H9 (cell line): ENCODE results near the gene FHIT. TPM values are rescaled to one million over a fixed set of nuclear protein-coding genes. Genes with fewer than 3 reads are reported as not detected.

ENCODE experiments used
- DNase-seq: peaks from one replicate; pipeline ENCODE4 v3.0.0-alpha.2; 2017
- H2AFZ ChIP-seq: one replicate; pipeline ENCODE4 v1.6.1; 2013; ENCODE audit warnings: mild to moderate bottlenecking, low read length, control low read depth, moderate library complexity
- H2AK5ac ChIP-seq: 2 replicates; pipeline ENCODE4 v1.6.1; 2013; ENCODE audit warnings: low read length, control low read depth, mixed read lengths; ENCODE audit not compliant: insufficient read length
- H2BK120ac ChIP-seq: one replicate; pipeline ENCODE4 v1.6.1; 2013; ENCODE audit warnings: low read depth, mild to moderate bottlenecking, low read length, control low read depth, inconsistent platforms; ENCODE audit not compliant: poor library complexity, severe bottlenecking
- H2BK12ac ChIP-seq: 2 replicates; pipeline ENCODE4 v1.6.1; 2013; ENCODE audit warnings: low read length, control low read depth, mixed read lengths, low read depth; ENCODE audit not compliant: insufficient read length
- H2BK15ac ChIP-seq: 2 replicates; pipeline ENCODE4 v1.6.1; 2013; ENCODE audit warnings: low read depth, low read length, control low read depth
- H2BK20ac ChIP-seq: one replicate; pipeline ENCODE4 v1.6.1; 2013; ENCODE audit warnings: low read depth, mild to moderate bottlenecking, low read length, control low read depth, inconsistent platforms; ENCODE audit not compliant: poor library complexity, severe bottlenecking
- H2BK5ac ChIP-seq: 2 replicates; pipeline ENCODE4 v1.6.1; 2013; ENCODE audit warnings: low read length, control low read depth, mixed read lengths; ENCODE audit not compliant: insufficient read length
- H3K14ac ChIP-seq: 2 replicates; pipeline ENCODE4 v1.6.1; 2013; ENCODE audit warnings: low read length, control low read depth; ENCODE audit not compliant: insufficient read depth
- H3K18ac ChIP-seq: 2 replicates; pipeline ENCODE4 v1.6.1; 2013; ENCODE audit warnings: low read depth, mild to moderate bottlenecking, mixed read lengths, low read length, control low read depth; ENCODE audit not compliant: insufficient read length
- H3K23ac ChIP-seq: 2 replicates; pipeline ENCODE4 v1.6.1; 2013; ENCODE audit warnings: low read length, control low read depth, mixed read lengths, low read depth; ENCODE audit not compliant: insufficient read length
- H3K23me2 ChIP-seq: 2 replicates; pipeline ENCODE4 v1.6.1; 2013; ENCODE audit warnings: low read depth, mild to moderate bottlenecking, mixed read lengths, low read length, control low read depth; ENCODE audit not compliant: insufficient read length, poor library complexity, severe bottlenecking
- H3K27ac ChIP-seq: 2 replicates; pipeline ENCODE4 v1.5.1; 2013; ENCODE audit warnings: low read length, control low read depth, mixed read lengths, low read depth; ENCODE audit not compliant: insufficient read length
- H3K27me3 ChIP-seq: 2 replicates; pipeline ENCODE4 v1.6.1; 2013; ENCODE audit warnings: low read length, control low read depth, inconsistent platforms; ENCODE audit not compliant: insufficient read depth
- H3K4ac ChIP-seq: 2 replicates; pipeline ENCODE4 v1.6.1; 2013; ENCODE audit warnings: low read depth, mild to moderate bottlenecking, control low read depth, inconsistent platforms, low read length, moderate library complexity
- H3K4me1 ChIP-seq: 2 replicates; pipeline ENCODE4 v1.6.1; 2013; ENCODE audit warnings: low read length, control low read depth, inconsistent platforms; ENCODE audit not compliant: insufficient read depth
- H3K4me2 ChIP-seq: 2 replicates; pipeline ENCODE4 v1.6.1; 2013; ENCODE audit warnings: low read length, control low read depth, mixed read lengths; ENCODE audit not compliant: insufficient read length, insufficient read depth
- H3K56ac ChIP-seq: 2 replicates; pipeline ENCODE4 v1.6.1; 2013; ENCODE audit warnings: low read depth, mild to moderate bottlenecking, mixed read lengths, low read length, control low read depth; ENCODE audit not compliant: insufficient read length
- H3K79me1 ChIP-seq: 2 replicates; pipeline ENCODE4 v1.6.1; 2013; ENCODE audit warnings: low read depth, mild to moderate bottlenecking, moderate library complexity, low read length, control low read depth, inconsistent platforms; ENCODE audit not compliant: insufficient read depth, poor library complexity, severe bottlenecking
- H3K79me2 ChIP-seq: 2 replicates; pipeline ENCODE4 v1.6.1; 2013; ENCODE audit warnings: low read length, control low read depth, inconsistent platforms; ENCODE audit not compliant: insufficient read depth
- H3K9ac ChIP-seq: 2 replicates; pipeline ENCODE4 v1.6.1; 2013; ENCODE audit warnings: low read length, control low read depth, mixed read lengths; ENCODE audit not compliant: insufficient read length; ENCODE audit errors: extremely low read depth
- H3K9me3 ChIP-seq: one replicate; pipeline ENCODE4 v1.6.1; 2013; ENCODE audit warnings: low read depth, low read length, inconsistent platforms; ENCODE audit not compliant: control insufficient read depth
- H3T11ph ChIP-seq: one replicate; pipeline ENCODE4 v1.6.1; 2013; ENCODE audit warnings: mild to moderate bottlenecking, low read length, control low read depth, inconsistent platforms
- H4K20me1 ChIP-seq: one replicate; pipeline ENCODE4 v1.6.1; 2013; ENCODE audit not compliant: control insufficient read depth, insufficient read length, insufficient read depth
- H4K5ac ChIP-seq: 2 replicates; pipeline ENCODE4 v1.6.1; 2013; ENCODE audit warnings: low read depth, mild to moderate bottlenecking, mixed read lengths, low read length, control low read depth; ENCODE audit not compliant: insufficient read length
- H4K8ac ChIP-seq: replicated peaks from 2 replicates; pipeline ENCODE4 v1.6.1; 2013; ENCODE audit warnings: low read length, control low read depth, mixed read lengths, low read depth; ENCODE audit not compliant: insufficient read length
- H4K91ac ChIP-seq: 2 replicates; pipeline ENCODE4 v1.6.1; 2013; ENCODE audit warnings: low read depth, mild to moderate bottlenecking, moderate library complexity, mixed read lengths, low read length, control low read depth; ENCODE audit not compliant: insufficient read length
- H3K27ac Mint-ChIP-seq, 3 experiments: 2 replicates in 2 of 3; 3 replicates in 1 of 3; pipeline ENCODE4 v1.8.0; 2020 to 2021; ENCODE audit warnings: mixed read lengths in 3 of 3, mild to moderate bottlenecking in 1 of 3, moderate library complexity in 1 of 3
- H3K27me3 Mint-ChIP-seq: 2 replicates; pipeline ENCODE4 v1.8.0; 2021; ENCODE audit warnings: low read depth, mild to moderate bottlenecking, moderate library complexity, mixed read lengths
- H3K36me3 Mint-ChIP-seq, 3 experiments: 2 replicates in 2 of 3; 3 replicates in 1 of 3; pipeline ENCODE4 v1.8.0; 2020 to 2021; ENCODE audit warnings: low read depth in 3 of 3, mixed read lengths in 3 of 3; ENCODE audit not compliant: insufficient read depth in 1 of 3
- H3K4me1 Mint-ChIP-seq, 2 experiments: 2 replicates each; pipeline ENCODE4 v1.8.0; 2020; ENCODE audit warnings: mixed read lengths in 2 of 2
- H3K4me3 Mint-ChIP-seq, 2 experiments: 2 replicates in 1 of 2; 3 replicates in 1 of 2; pipeline ENCODE4 v1.8.0; 2020 to 2021; ENCODE audit warnings: mild to moderate bottlenecking in 2 of 2, mixed read lengths in 2 of 2, moderate library complexity in 1 of 2
- H3K9me3 Mint-ChIP-seq, 2 experiments: 2 replicates in 1 of 2; 3 replicates in 1 of 2; pipeline ENCODE4 v1.8.0; 2020; ENCODE audit warnings: mild to moderate bottlenecking in 2 of 2, mixed read lengths in 2 of 2, moderate library complexity in 1 of 2
- total RNA-seq: library from RNA; stranded (reverse); gene quantifications from 2 replicates; pipeline ENCODE4 v1.2.1, GENCODE V29; 2021
- TF ChIP-seq, protein P1 (sequence below): fragments of 200-600 bp; sonication (generic); conservative IDR thresholded peaks from 3 replicates; pipeline ENCODE4 v1.8.0; 2021; ENCODE audit warnings: antibody characterized with exemption, mild to moderate bottlenecking

FHIT gene
- total RNA-seq, 1 experiment from 2014 or later, result 3.0 TPM

DNA sequence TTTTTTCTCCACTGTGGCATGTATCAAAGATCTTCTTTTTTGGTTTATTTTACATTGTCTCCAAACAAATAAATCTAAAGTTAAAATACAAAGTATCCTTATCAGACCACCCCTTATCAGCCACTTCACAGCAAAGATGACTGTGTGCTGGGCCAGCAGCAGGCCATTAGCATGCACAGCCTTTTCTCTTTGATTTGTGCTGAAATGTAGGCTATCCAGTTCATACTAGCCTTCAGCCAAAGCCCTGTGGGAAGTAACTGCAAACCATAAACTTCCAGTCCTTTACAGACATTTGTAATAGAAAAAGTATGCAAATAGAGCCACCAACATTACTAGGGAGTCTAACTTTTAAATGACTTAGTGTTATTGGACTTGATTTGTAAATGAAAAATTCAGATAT lies 816.3 kb downstream of the FHIT start:
- H2AFZ ChIP-seq, result no peak overlapping the region
- no peak for DNase-seq
- H3K27ac Mint-ChIP-seq, result no peak overlapping the region
- no peak overlapping the region for H2BK20ac ChIP-seq
- no peaks in the 10 kb centered on the region for H3K79me2 ChIP-seq
- no peak overlapping the region for H3K4me3 Mint-ChIP-seq
- no peak overlapping the region for H3K4ac ChIP-seq
- no peak overlapping the region for H3K9ac ChIP-seq
- no peaks in the 10 kb centered on the region for H4K20me1 ChIP-seq
- no peaks in the 10 kb centered on the region for H3K4me1 ChIP-seq
- peaks cover 13% of the 10 kb centered on the region in 2 experiments for H3K4me1 Mint-ChIP-seq
- no peaks in the 10 kb centered on the region for H3K27me3 Mint-ChIP-seq
- no peak overlapping the region for H3T11ph ChIP-seq
- no peaks in the 10 kb centered on the region for H3K36me3 Mint-ChIP-seq
- H3K56ac ChIP-seq, result no peak overlapping the region
- no peak overlapping the region for H4K5ac ChIP-seq
- no peak overlapping the region for H3K18ac ChIP-seq
- H3K9me3 Mint-ChIP-seq, result no peaks in the 10 kb centered on the region
- H3K27me3 ChIP-seq, result no peaks in the 10 kb centered on the region
- no peak overlapping the region for H4K8ac ChIP-seq
- H2AK5ac ChIP-seq, result no peak overlapping the region
- H2BK15ac ChIP-seq, result no peak overlapping the region
- no peaks in the 10 kb centered on the region for H3K9me3 ChIP-seq
- H3K79me1 ChIP-seq, result no peaks in the 10 kb centered on the region
- TF ChIP-seq, protein P1, sequence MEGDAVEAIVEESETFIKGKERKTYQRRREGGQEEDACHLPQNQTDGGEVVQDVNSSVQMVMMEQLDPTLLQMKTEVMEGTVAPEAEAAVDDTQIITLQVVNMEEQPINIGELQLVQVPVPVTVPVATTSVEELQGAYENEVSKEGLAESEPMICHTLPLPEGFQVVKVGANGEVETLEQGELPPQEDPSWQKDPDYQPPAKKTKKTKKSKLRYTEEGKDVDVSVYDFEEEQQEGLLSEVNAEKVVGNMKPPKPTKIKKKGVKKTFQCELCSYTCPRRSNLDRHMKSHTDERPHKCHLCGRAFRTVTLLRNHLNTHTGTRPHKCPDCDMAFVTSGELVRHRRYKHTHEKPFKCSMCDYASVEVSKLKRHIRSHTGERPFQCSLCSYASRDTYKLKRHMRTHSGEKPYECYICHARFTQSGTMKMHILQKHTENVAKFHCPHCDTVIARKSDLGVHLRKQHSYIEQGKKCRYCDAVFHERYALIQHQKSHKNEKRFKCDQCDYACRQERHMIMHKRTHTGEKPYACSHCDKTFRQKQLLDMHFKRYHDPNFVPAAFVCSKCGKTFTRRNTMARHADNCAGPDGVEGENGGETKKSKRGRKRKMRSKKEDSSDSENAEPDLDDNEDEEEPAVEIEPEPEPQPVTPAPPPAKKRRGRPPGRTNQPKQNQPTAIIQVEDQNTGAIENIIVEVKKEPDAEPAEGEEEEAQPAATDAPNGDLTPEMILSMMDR, result no peak
- no peak overlapping the region for H3K27ac ChIP-seq
- H2BK12ac ChIP-seq, result no peak overlapping the region
- no peaks in the 10 kb centered on the region for H3K23me2 ChIP-seq
- H2BK5ac ChIP-seq, result no peak overlapping the region
- H3K23ac ChIP-seq, result no peak overlapping the region
- H2BK120ac ChIP-seq, result no peak overlapping the region
- no peak overlapping the region for H3K4me2 ChIP-seq
- no peak overlapping the region for H3K14ac ChIP-seq
- H4K91ac ChIP-seq, result no peak overlapping the region
